ELR (cell line): ENCODE data around the gene GRP.

Source experiments
- DNase-seq: peaks from one replicate; pipeline ENCODE4 v3.0.0-alpha.2; 2015; ENCODE audit warnings: low read depth

GRP gene

GRCh38 chr18:59219672-59220163 is at the start of gene GRP:
TSS of gene GRP (plus strand) at chr18:59220158. CDS start at chr18:59220266, 108 bp downstream.
- DNase-seq: no peak

GRCh38 chr18:59172664-59173249 is 47.2 kb upstream of the GRP start:
- DNase-seq: peak; percentile 10

- no peak for DNase-seq
Measured at GRCh38 chr18:59177485-59177884, 42.5 kb upstream of the GRP start.

- DNase-seq: peak; percentile 37
Measured at GRCh38 chr18:59180150-59180845, 39.7 kb upstream of the GRP start.

GRCh38 chr18:59182673-59183072 is 37.3 kb upstream of the GRP start:
- DNase-seq: no peak

GRCh38 chr18:59189008-59189407 is 30.9 kb upstream of the GRP start:
- DNase-seq: no peak

- DNase-seq: peak; percentile 22
Measured at GRCh38 chr18:59189746-59190145, 30.2 kb upstream of the GRP start.

- DNase-seq: no peak
Measured at GRCh38 chr18:59196161-59196725, 23.7 kb upstream of the GRP start.

- DNase-seq: no peak
Measured at GRCh38 chr18:59197636-59198035, 22.3 kb upstream of the GRP start.

GRCh38 chr18:59198215-59198614 is 21.7 kb upstream of the GRP start:
- no peak for DNase-seq

GRCh38 chr18:59200787-59201186 is 19.2 kb upstream of the GRP start:
- peak; percentile 58 for DNase-seq

GRCh38 chr18:59202258-59202820 is 17.6 kb upstream of the GRP start:
- peak; percentile 9 for DNase-seq

- DNase-seq: no peak
Measured at GRCh38 chr18:59207506-59207905, 12.5 kb upstream of the GRP start.

GRCh38 chr18:59208602-59209125 is 11.3 kb upstream of the GRP start:
- peak; percentile 40 for DNase-seq

- DNase-seq: no peak
Measured at GRCh38 chr18:59210299-59210698, 9.7 kb upstream of the GRP start.

- DNase-seq: no peak
Measured at GRCh38 chr18:59211629-59212028, 8.3 kb upstream of the GRP start.

- DNase-seq: no peak
Measured at GRCh38 chr18:59218018-59218417, 1.9 kb upstream of the GRP start.

- DNase-seq: no peak
Measured at GRCh38 chr18:59220164-59220783, 316 bp downstream of the GRP start.

- peak; percentile 25 for DNase-seq
Measured at GRCh38 chr18:59220784-59221765, 1.1 kb downstream of the GRP start.

- DNase-seq: no peak
Measured at GRCh38 chr18:59222341-59222740, 2.4 kb downstream of the GRP start.

- peak; percentile 60 for DNase-seq
Measured at GRCh38 chr18:59228351-59228750, 8.4 kb downstream of the GRP start.
